Measurements from ENCODE around the gene GON7.
"Not testable (repeated sequence)": the region's sequence is repeated elsewhere in the genome, so short reads cannot be mapped to it uniquely, and the experiment has no call there.

The GON7 gene, protein sequence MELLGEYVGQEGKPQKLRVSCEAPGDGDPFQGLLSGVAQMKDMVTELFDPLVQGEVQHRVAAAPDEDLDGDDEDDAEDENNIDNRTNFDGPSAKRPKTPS
- 10.8 to 13.3 reads per million in 2 experiments for total RNA-seq

DNA sequence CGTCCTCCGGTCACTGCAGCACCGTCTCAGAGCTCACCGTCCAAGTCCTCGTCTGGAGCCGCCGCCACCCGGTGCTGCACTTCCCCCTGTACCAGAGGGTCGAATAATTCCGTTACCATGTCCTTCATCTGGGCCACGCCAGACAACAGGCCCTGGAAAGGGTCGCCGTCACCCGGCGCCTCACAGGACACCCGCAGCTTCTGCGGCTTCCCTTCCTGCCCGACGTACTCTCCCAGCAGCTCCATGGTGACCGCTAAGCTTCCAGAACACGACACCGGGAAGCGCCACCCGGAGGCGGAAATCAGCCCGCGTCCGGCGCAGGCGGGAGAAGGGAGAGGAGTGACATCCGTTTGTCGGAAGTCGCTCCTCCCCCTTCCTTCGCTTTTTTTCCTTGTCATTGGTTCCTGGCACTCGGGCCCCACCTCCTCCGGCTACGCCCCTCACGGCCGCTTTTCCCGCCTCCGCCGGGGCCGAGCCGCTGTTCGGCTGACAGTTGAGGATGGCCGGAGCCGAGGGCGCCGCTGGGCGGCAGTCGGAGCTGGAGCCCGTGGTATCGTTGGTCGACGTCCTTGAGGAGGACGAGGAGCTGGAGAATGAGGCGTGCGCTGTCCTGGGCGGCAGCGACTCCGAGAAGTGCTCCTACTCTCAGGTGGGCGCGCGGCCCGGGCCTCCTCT, at the start of gene GON7, which contains the start of gene UBR7:
Gene GON7, minus strand, starts transcription at position 273 of the 675 bp plus-strand sequence. Its CDS starts 28 bp downstream, at position 245.
Gene UBR7, plus strand, starts transcription at position 464 of the 675 bp plus-strand sequence. Its CDS starts 36 bp downstream, at position 500.
- peak; percentile 82 for DNase-seq (ENCODE audit: low read depth)

DNA sequence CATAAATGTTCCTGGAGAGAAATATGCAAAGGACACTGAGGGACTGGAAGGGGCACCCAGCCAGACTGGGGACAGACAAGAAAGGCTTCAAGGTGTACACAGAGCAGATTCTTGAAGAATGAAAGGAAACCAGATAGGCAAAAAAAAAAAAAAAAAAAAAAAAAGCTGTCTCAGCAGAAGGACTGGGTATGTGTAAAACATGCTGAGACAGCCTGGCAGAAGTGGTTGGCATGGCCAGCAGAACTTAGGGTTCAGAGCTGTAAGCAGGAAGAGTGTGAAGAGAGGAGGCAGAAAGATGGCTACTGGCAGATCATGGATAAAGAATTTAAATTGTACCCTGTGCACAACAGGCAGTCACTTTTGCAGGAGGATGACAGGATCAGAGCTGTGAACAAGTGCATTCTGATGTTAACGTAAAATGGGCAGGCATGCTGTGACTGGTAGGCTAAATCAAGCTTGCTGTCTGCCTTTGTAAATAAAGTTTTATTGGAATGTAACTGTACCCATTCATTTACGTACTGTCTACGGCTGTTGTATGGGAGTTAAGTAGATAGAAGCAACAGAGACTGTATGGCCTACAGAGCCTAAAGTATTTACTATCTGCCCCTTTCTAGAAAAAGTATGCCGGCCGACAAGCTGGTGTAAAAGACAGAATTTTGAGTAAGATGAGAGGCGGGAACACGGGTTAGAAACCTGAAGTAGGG, 42.4 kb upstream of the GON7 start:
- no peak for DNase-seq (ENCODE audit: low read depth)

- DNase-seq (ENCODE audit: low read depth): no peak
These were observed 39.7 kb upstream of the GON7 start for GRCh38 chr14:93246534-93246933.

DNA sequence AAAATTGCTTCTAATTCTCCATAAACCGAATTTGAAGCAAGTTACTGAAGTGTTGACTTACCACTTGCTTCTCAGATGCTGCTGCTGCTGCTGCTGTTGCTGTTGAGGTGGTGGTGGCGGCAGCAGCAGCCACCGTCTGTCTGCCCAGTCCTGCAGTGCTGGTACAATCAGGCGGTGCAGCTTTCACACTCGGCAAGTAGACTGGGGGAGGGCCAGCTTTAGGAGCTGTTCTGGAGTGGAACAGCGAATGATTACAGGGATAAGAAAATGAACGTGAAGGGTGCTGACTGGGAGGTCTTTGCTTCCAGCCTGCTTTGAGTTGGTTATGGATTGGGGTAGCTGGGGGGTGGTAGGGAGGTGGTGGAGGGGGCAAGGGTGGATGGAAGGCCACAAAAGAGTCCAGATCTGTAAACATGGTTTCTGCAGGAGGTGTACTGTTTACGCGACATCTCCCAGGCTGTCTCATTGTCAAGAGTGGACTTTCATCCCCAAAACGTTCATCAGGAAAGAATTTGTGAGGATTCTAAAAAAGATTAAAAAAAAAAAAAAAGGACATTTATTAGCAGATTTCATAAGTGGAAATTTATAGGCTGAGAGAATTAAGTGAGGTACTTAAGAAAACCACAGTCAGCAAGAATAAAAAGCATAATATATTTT, 39.0 kb upstream of the GON7 start:
- DNase-seq (ENCODE audit: low read depth): no peak

GRCh38 chr14:93240678-93241000, 33.8 kb upstream of the GON7 start:
- DNase-seq (ENCODE audit: low read depth): no peak

GRCh38 chr14:93239869-93240677, 33.2 kb upstream of the GON7 start:
- DNase-seq (ENCODE audit: low read depth): no peak

DNA sequence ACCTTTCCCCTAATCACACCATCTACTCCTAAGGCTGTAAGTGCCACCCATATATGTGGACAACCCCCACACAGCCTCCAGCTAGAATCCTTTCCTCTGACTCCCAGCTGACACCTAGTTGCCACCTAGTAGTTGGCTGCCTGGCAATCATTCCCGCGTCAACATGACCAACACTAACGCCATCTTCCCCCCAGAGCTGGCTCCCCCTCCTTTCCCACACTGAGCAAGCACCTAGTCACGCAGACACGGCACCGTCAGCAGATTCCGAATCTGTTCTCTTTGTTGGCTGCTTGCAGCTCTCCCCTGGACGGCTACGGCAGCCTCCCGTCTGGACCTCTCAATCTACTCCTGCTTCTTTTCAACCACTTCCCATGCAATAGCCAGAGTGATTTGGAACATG, 27.9 kb upstream of the GON7 start:
- no peak for DNase-seq (ENCODE audit: low read depth)

GRCh38 chr14:93233078-93233477, 26.2 kb upstream of the GON7 start:
- DNase-seq (ENCODE audit: low read depth): not testable (repeated sequence)

GRCh38 chr14:93232159-93232558, 25.3 kb upstream of the GON7 start:
- no peak for DNase-seq (ENCODE audit: low read depth)

- DNase-seq (ENCODE audit: low read depth): no peak
These were observed 24.5 kb upstream of the GON7 start for GRCh38 chr14:93231129-93231979.

GRCh38 chr14:93230539-93230938, 23.7 kb upstream of the GON7 start:
- no peak for DNase-seq (ENCODE audit: low read depth)

- DNase-seq (ENCODE audit: low read depth): no peak
These were observed 21.7 kb upstream of the GON7 start for GRCh38 chr14:93228550-93228949.

DNA sequence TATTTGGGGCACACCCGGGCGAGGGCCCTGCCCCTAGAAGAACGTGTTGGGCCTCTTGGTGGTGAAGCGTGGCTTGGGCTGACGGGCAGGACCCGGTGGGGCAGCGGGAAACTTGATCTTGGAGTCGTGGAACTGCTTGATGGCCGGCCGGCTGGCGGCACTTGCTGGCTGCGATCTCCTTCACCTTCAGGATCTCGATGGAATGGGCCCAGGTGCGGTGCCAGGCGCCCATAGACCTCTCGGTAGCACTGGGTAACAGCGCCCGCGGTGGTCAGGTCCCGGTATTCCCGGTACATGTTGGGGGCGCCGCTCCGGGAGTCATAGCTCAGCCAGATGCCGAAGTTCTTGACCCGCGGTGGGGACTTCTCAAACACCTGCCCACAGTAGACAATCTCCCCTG, 16.7 kb upstream of the GON7 start:
- no peak for DNase-seq (ENCODE audit: low read depth)

DNA sequence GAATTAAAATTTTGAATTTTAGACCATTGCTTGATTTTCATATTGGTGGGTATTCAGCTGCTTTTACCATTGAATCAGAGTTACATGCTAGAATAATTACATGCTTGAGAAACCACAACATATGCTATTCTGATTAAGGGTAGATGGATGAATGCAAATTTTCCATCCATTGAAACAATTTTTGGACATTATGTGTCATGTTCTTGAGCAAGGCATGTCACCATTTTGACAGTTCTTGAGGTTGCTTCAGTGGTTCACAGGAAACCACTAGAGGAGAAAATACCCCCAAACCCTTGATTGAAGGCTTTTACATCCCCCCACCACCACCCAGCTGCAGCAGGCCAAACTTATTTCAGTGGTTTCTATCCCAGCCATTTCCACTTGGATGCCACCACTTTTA, 13.6 kb upstream of the GON7 start:
- DNase-seq (ENCODE audit: low read depth): no peak

- DNase-seq (ENCODE audit: low read depth): peak; percentile 28
These were observed 12.3 kb upstream of the GON7 start for GRCh38 chr14:93219103-93219726.

DNA sequence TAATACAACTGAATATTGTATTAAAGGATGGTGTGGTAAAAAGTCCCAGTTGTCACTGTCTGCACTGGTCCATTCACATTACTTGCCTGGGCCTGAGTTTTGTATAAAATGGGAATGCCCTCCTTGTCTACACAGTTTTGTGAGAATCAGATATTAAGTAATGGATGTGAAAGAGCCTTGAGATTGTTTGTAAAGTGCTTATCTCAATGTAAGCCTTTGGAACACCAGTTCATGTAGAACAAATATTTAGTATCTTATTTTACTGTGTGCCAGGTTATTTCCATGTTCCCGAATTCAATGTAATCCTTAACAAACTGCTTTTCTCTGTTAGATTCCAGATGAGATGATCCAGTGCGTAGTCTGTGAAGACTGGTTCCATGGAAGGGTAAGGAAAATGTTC, 7.7 kb upstream of the GON7 start:
- DNase-seq (ENCODE audit: low read depth): no peak

GRCh38 chr14:93212432-93212831, 5.6 kb upstream of the GON7 start:
- DNase-seq (ENCODE audit: low read depth): no peak

DNA sequence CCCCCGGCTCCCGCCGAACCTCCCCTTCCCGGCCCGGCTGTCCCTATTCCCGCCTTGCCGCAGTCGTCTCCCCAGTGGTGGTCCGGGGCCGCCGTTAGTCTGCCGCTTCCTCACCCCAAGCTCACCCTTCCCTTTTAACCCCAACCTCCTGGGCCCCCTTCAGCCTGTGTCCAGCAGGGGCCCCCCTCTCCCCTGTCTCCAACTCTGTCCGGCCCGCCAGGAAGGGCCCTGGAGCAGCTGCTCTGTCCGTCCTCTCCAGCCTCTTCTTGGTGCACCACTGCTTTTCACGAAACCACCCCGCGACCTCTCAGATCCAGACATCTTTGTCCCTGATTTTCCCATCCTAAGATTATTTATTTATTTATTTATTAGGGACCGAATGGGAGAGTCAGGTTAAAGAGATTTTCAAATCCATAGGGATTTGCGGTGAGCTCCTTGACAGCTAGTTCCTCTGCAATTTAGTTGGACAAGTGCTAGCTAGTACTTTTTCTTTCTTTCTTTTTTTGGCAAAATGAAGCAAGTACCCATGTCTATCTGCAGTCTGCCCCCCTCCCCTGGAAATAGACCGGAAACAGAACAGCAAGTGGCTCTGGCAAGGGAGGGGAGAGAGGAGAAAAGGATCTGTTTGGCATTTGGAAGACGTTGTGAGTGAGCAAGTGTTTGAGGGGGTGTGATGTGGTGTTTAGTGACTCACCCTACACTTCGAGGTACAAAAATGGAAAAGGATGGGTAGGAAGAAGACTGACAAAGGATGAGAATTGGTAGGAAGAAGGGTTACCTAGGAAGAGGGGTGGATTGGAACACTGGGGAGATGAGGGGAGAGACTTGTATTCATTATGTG, 823 bp upstream of the GON7 start:
- DNase-seq (ENCODE audit: low read depth): no peak

DNA sequence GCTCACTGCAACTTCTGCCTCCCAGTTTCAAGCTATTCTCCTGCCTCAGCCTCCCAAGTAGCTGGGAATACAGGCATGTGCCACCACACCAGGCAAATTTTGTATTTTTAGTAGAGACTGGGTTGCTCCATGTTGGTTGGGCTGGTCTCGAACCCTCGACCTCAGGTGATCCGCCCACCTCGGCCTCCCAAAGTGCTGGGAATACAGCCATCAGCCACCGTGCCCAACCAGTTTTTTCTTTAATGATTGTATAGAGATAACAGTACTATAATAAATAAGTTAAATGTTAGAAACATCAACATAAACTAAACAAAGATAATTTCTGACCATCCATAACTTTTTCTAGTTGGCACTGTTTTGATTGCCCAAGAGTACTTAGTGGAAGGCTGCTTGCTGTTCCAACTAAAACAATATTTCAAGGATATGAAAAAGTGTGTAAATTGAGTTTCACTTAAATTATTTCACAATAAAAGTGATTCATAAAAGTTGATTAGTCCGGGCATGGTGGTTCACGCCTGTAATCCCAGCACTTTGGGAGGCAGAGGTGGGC, 5.6 kb downstream of the GON7 start:
- DNase-seq (ENCODE audit: low read depth): no peak
